ENCODE measurements around the gene GIPC2.
"Not testable (repeated sequence)": the region's sequence is repeated elsewhere in the genome, so short reads cannot be mapped to it uniquely, and the experiment has no call there.

GIPC2 gene

DNA sequence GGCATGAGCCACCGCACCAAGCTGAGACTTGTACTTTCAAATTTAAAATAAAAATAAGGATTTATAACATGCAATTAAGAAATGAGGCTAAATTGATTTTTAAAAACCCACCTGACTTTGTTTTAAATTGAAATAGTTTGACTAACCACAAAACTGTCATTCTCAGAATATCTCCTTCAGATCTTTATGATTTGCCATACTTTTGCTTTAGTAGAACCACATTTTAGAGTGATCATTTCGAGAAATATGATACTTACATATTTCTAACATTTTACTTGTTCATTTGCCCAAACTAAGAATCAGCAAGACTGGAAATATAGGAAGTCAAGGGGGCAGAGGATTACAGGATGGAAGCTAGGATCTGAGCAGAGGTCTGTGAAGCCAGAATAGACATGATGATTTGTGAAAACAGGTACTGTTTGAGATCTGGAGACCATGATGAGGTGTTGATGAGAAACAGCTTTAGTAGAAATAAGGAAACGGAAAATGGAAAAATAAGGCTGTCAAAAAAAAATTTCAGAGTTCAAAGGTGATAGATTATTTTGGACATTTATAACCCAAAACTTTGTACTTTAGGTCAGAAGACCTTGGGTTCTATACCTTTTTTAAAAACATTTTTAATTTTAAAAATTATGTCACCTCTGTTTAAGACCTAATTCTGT, 44.8 kb downstream of the GIPC2 start:
- no peak overlapping the region for H3K4me3 ChIP-seq (ENCODE audit: low read length)
- TF ChIP-seq ZNF274 (IDR thresholded peaks at IDR 0.05; ENCODE audit: low read depth, low read length), result no peak

- no peak overlapping the region for H3K4me3 ChIP-seq (ENCODE audit: low read length)
- no peak for TF ChIP-seq ZNF274 (IDR thresholded peaks at IDR 0.05; ENCODE audit: low read depth, low read length)
Observed at GRCh38 chr1:78091215-78091813, 45.5 kb downstream of the GIPC2 start.

GRCh38 chr1:78091886-78092285, 46.1 kb downstream of the GIPC2 start:
- TF ChIP-seq ZNF274 (IDR thresholded peaks at IDR 0.05; ENCODE audit: low read depth, low read length), result no peak
- no peak overlapping the region for H3K4me3 ChIP-seq (ENCODE audit: low read length)

DNA sequence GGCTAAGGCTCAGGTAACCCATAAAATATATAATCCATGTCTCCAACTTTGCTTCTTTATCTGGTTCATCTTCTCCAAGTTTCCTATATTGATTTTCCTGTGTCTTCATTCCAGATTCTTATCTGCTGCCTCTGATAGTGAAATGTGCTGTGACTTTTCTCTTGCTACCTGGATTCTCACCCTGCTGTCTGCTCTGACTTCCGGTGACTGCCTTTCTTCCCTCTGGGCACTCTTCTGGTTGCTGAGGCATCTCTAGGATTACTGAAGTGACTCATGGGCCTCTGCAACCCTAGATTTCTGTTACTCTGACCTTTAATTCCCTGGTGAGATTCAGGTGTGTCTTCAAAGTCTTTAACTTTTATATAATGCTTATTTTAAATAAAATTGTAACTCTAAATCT, 46.9 kb downstream of the GIPC2 start:
- no peak for TF ChIP-seq ZNF274 (IDR thresholded peaks at IDR 0.05; ENCODE audit: low read depth, low read length)
- H3K4me3 ChIP-seq (ENCODE audit: low read length), result no peak overlapping the region

DNA sequence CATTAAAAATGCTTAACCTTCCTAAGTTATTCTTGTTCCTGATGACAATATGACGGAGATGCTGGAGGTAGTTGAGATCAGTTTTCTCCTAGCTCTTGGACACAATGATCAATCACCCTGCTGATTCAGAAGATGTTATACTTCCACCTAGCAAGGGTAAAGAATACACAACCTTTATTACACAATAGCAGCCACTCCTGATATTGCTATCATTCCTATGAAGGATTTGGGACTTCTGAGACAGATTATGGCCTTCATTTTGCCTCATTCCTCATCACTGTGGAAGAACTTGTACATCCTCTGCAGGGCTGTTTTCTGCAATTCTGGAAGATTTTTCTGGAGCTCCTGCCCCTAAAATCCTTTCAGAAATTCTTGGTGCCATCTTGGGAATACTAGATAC, 47.8 kb downstream of the GIPC2 start:
- H3K4me3 ChIP-seq (ENCODE audit: low read length), result no peak overlapping the region
- no peak for TF ChIP-seq ZNF274 (IDR thresholded peaks at IDR 0.05; ENCODE audit: low read depth, low read length)

GRCh38 chr1:78094639-78095038, 48.9 kb downstream of the GIPC2 start:
- H3K4me3 ChIP-seq (ENCODE audit: low read length), result no peak overlapping the region
- no peak for TF ChIP-seq ZNF274 (IDR thresholded peaks at IDR 0.05; ENCODE audit: low read depth, low read length)

GRCh38 chr1:78095593-78095992, 49.8 kb downstream of the GIPC2 start:
- H3K4me3 ChIP-seq (ENCODE audit: low read length), result no peak overlapping the region
- no peak for TF ChIP-seq ZNF274 (IDR thresholded peaks at IDR 0.05; ENCODE audit: low read depth, low read length)

DNA sequence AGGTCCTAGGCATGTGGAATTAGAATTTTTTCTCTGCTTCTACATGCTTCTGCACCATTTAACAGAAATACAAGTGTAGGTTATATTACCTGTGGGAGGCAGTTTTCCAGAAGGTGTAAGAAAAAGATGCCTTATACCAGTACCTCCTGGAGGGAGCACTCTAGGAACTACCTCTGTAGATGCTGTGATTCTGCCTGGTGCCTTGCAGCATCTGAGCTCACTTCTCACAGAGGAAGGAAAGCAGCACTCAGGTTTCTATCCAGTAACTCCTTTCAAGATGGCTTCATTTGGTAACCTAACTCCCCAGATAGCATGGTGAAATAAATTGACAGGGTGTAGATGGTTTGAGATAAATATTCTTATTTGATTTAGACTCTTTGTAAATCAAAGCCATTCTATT, 50.3 kb downstream of the GIPC2 start:
- no peak for TF ChIP-seq ZNF274 (IDR thresholded peaks at IDR 0.05; ENCODE audit: low read depth, low read length)
- H3K4me3 ChIP-seq (ENCODE audit: low read length), result no peak overlapping the region

DNA sequence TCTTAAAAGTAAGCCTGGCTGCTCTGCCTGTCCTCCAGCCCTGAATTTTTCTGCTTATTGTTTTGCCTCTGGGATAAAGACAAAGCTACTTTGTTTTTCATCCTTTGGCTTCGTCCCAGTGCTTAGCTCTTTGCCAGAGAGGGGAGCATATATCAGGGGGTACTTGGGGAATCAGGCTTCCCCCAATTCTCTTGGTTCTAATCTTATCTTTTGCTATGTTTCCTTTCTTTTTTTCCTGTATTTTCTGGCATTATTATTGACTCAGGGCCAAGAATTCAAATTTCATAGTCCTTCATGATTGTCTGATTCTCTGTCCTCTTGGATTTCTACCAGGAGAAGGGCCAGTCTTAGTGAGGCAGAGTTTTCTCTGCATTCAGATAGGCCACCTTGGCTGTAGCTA, 51.2 kb downstream of the GIPC2 start:
- no peak for TF ChIP-seq ZNF274 (IDR thresholded peaks at IDR 0.05; ENCODE audit: low read depth, low read length)
- H3K4me3 ChIP-seq (ENCODE audit: low read length), result no peak overlapping the region

DNA sequence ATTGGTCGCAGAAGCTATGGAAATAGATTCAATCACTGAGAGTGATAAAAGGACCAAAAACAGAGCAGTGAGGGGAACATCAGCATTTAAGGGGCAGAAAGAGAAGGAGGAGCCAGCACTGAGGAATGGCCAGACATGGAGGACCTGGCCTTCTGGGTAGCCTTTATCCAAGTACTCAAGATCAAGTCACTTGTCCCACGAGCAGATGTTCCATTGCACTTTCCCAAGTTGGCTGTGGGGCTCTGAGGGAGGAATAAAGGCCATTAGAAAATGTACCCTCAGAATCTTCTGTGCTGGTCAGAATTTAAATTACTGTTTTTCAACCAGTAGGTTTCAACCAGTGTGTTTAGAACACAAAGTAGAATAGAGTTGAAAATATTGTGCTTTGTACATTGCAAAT, 55.3 kb downstream of the GIPC2 start:
- no peak for TF ChIP-seq ZNF274 (IDR thresholded peaks at IDR 0.05; ENCODE audit: low read depth, low read length)
- no peak overlapping the region for H3K4me3 ChIP-seq (ENCODE audit: low read length)

GRCh38 chr1:78101514-78101913, 55.7 kb downstream of the GIPC2 start:
- no peak overlapping the region for H3K4me3 ChIP-seq (ENCODE audit: low read length)
- no peak for TF ChIP-seq ZNF274 (IDR thresholded peaks at IDR 0.05; ENCODE audit: low read depth, low read length)

DNA sequence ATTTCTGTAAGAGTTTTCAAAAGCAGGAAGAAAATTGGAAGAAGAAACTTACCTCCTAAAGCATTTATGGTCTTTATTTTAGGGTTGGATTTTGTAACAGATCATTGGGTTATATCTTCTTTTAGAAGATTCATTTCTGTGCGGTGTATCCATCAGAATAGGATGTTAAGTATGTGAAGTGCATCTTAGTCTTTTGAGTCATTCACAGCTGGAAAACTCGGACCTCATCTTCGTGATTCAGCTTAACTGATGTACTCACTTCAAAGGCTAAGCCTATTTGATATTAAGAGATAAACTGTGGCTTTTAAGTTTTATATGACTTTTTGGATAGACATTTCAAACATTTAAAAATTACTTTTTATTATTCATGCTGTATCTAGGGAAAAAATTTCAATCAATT, 56.3 kb downstream of the GIPC2 start:
- no peak for TF ChIP-seq ZNF274 (IDR thresholded peaks at IDR 0.05; ENCODE audit: low read depth, low read length)
- no peak overlapping the region for H3K4me3 ChIP-seq (ENCODE audit: low read length)

- no peak for TF ChIP-seq ZNF274 (IDR thresholded peaks at IDR 0.05; ENCODE audit: low read depth, low read length)
- no peak overlapping the region for H3K4me3 ChIP-seq (ENCODE audit: low read length)
Observed at GRCh38 chr1:78102916-78103315, 57.1 kb downstream of the GIPC2 start.

DNA sequence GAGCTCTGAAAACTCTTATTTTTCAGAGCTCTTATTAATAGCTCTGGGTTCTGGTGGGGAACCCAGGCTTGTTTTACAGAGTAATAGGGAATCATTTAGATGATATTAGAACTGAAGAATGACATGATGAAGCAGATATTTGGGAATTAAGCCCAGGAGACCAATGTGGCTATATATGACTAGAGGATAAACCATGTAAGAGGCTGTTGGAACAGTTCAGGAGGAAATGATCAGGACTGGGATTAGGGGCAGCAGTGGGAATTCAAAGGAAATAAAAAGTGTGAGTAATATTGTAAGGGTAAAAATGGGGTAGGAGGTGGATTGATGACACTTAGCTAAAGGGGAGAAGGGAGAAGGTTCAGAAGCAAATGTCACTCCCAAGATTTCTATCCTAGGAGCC, 58.6 kb downstream of the GIPC2 start:
- H3K4me3 ChIP-seq (ENCODE audit: low read length), result no peak overlapping the region
- TF ChIP-seq ZNF274 (IDR thresholded peaks at IDR 0.05; ENCODE audit: low read depth, low read length), result no peak

- not testable (repeated sequence) for H3K4me3 ChIP-seq (ENCODE audit: low read length)
Observed at GRCh38 chr1:78109659-78110058, 63.9 kb downstream of the GIPC2 start.
